Common myeloid progenitor, CD34-positive (primary cell): ENCODE measurements around the gene GOLGA6L1.
"Not testable (repeated sequence)": the region's sequence is repeated elsewhere in the genome, so short reads cannot be mapped to it uniquely, and the experiment has no call there.

ENCODE experiments used
- CTCF ChIA-PET: fragments of 350-600 bp; sonication (Branson Sonifier 250); formaldehyde crosslinking; loops from one replicate; lab custom pipeline; 2021; ENCODE audit warnings: antibody characterized with exemption; lab: Charles Lee
- POLR2A ChIA-PET: fragments of 350-600 bp; sonication (Branson Sonifier 250); formaldehyde crosslinking; loops from one replicate; lab custom pipeline; 2021; ENCODE audit warnings: antibody characterized with exemption; lab: Charles Lee
- DNase-seq, 3 donors: peaks; one replicate each; pipeline versions ENCODE4 v3.0.0 to v3.0.0-alpha.2; 2013
- H3K27ac ChIP-seq, 2 experiments: 1 replicate in 1 of 2; 2 replicates in 1 of 2; pipeline ENCODE4 v1.7.0; 2013; ENCODE audit warnings: inconsistent platforms in 2 of 2, low read length in 2 of 2, mild to moderate bottlenecking in 2 of 2, low read depth in 1 of 2, moderate library complexity in 1 of 2; ENCODE audit not compliant: severe bottlenecking in 2 of 2, insufficient read depth in 1 of 2, poor library complexity in 1 of 2
- H3K27me3 ChIP-seq, 5 experiments: replicated peaks in 2 of 5; 1 replicate in 3 of 5; 2 replicates in 2 of 5; pipeline versions ENCODE4 v1.6.1 to v1.7.0; 2013; ENCODE audit warnings: low read length in 4 of 5, mild to moderate bottlenecking in 2 of 5, moderate library complexity in 2 of 5, inconsistent platforms in 1 of 5; ENCODE audit not compliant: insufficient read depth in 5 of 5, control insufficient read depth in 4 of 5
- H3K36me3 ChIP-seq, 4 experiments: 1 replicate in 2 of 4; 2 replicates in 2 of 4; pipeline versions ENCODE4 v1.6.1 to v1.7.0; 2013; ENCODE audit warnings: low read length in 3 of 4, control low read depth in 1 of 4, mild to moderate bottlenecking in 1 of 4; ENCODE audit not compliant: control insufficient read depth in 4 of 4, insufficient read depth in 4 of 4
- H3K4me1 ChIP-seq, 4 experiments: 1 replicate in 3 of 4; 2 replicates in 1 of 4; pipeline versions ENCODE4 v1.6.1 to v1.7.1; 2013; ENCODE audit warnings: low read length in 3 of 4, mild to moderate bottlenecking in 3 of 4, control low read depth in 1 of 4, inconsistent platforms in 1 of 4, moderate library complexity in 1 of 4; ENCODE audit not compliant: control insufficient read depth in 4 of 4, insufficient read depth in 4 of 4; ENCODE audit errors: control extremely low read depth in 1 of 4
- H3K4me3 ChIP-seq, 7 experiments: 1 replicate in 4 of 7; 2 replicates in 3 of 7; pipeline versions ENCODE4 v1.5.1 to v1.7.0; 2013; ENCODE audit warnings: mild to moderate bottlenecking in 7 of 7, low read length in 6 of 7, moderate library complexity in 6 of 7, inconsistent platforms in 2 of 7, low read depth in 2 of 7, control low read depth in 1 of 7; ENCODE audit not compliant: insufficient read depth in 4 of 7, control insufficient read depth in 1 of 7; ENCODE audit errors: extremely low read depth in 1 of 7
- H3K9me3 ChIP-seq, 5 experiments: 1 replicate in 4 of 5; 2 replicates in 1 of 5; pipeline versions ENCODE4 v1.6.1 to v1.7.1; 2013; ENCODE audit warnings: low read length in 4 of 5, mild to moderate bottlenecking in 2 of 5, inconsistent platforms in 1 of 5, low read depth in 1 of 5, moderate library complexity in 1 of 5; ENCODE audit not compliant: control insufficient read depth in 4 of 5, insufficient read depth in 2 of 5; ENCODE audit errors: control extremely low read depth in 1 of 5
- WGBS: methylation state at CpG from one replicate; pipeline ENCODE4 v1.1.5; 2013; ENCODE audit not compliant: insufficient coverage; 5-methylcytosine and 5-hydroxymethylcytosine counted together

Gene GOLGA6L1

DNA sequence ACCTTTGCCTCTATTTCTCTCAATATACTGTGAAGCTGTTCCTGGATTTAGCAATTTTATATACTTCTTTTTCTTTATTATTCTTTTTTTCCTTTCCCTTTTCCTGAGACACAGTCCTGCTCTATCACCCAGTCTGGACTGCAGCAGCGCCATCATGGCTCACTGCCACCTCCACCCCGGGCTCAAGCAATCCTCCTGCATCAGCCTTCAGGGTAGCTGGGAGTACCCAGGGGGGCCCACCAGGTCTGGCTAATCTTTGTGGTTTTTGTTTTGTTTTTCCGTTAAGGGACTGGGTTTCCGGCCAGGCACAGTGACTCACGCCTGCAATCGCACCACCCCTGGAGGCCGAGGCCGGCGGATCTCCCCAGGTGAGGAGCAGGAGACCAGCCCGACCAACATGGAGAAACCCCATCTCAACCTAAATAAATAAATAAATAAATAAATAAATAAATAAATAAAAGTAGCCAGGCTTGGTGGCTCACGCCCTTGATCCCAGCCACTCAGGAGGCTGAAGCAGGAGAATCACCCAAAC lies 38.1 kb upstream of the GOLGA6L1 start:
- H3K9me3 ChIP-seq, H3K27me3 ChIP-seq, H3K4me3 ChIP-seq, CTCF ChIA-PET, H3K36me3 ChIP-seq, H3K27ac ChIP-seq, POLR2A ChIA-PET, DNase-seq, H3K4me1 ChIP-seq: not testable (repeated sequence)
- no CpG with 5 or more reads among the region's 11 CpGs for WGBS

DNA sequence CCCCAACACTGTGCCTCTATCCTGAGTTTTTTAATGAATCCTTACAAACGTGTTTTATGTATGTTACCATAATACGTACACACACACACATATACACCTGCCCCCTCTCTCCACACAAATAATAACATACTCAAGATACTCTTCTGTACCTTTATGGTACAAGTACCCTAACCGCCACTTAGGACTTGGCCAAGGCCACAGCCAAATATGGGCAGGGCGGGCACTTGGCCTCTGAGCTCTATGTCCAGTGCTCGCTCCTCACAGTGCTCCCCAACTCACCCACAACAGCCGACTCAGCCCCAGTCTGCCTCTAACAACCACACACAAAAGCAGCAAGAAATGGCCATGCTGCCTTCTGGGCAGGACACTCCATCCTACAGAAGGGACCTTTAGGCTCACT lies 3.8 kb downstream of the GOLGA6L1 start:
- H3K27me3 ChIP-seq, CTCF ChIA-PET, DNase-seq, H3K4me1 ChIP-seq, H3K36me3 ChIP-seq, H3K27ac ChIP-seq, H3K9me3 ChIP-seq, H3K4me3 ChIP-seq, POLR2A ChIA-PET: not testable (repeated sequence)
- no CpG with 5 or more reads among the region's 6 CpGs for WGBS

DNA sequence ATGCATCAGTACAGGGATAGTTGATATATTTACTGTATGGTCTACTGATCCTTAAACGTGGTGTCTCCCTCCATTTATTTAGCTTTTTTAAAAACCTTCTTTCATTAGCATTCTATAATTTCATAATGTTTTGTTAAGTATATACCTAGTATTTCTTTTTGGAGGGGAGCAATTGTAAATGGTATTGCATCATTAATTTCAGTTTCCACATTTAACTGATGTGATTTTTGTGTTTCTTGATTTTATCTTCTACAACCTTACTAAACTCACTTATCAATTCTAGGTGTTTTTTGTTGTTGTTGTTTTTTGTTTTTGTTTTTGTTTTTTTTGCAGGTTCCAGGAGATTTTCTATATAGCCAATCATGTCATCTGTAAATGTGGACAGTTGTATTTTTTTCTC lies 18.4 kb downstream of the GOLGA6L1 start:
- no peak overlapping the region for H3K4me3 ChIP-seq
- CTCF ChIA-PET = no interaction called here
- H3K4me1 ChIP-seq = no peaks in the 10 kb centered on the region
- H3K27ac ChIP-seq = no peak overlapping the region
- peaks cover 0 to 2% (median 0%) of the 10 kb centered on the region in 5 experiments for H3K27me3 ChIP-seq
- peaks cover 0 to 1% (median 0%) of the 10 kb centered on the region in 5 experiments for H3K9me3 ChIP-seq
- H3K36me3 ChIP-seq = no peaks in the 10 kb centered on the region
- POLR2A ChIA-PET = no interaction called here
- no peak for DNase-seq
- WGBS = no CpG with 5 or more reads among the region's 1 CpG

DNA sequence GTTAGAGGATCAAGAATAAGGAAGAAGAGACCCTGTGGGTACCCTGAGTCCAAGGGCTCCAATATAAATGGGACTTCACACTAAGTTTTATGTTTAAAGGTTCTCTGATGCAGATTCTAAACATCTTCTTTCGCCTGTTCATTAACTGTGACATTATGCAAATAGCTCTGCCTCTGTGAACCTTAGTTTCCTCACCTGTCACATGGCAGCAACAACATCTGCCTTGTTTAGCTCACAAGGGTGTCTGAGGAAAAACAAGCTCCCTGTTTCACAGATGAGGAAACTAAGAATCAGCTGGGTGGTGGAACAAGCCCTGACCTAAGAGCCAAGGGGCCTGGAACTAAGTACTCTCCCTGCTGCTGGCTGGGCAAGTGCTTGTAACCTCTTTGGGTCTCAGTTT lies 40.8 kb downstream of the GOLGA6L1 start:
- H3K9me3 ChIP-seq = no peaks in the 10 kb centered on the region
- ChIA-PET POLR2A (no interaction called here), CTCF (no interaction called here)
- no peaks in the 10 kb centered on the region for H3K4me1 ChIP-seq
- H3K36me3 ChIP-seq = no peaks in the 10 kb centered on the region
- H3K4me3 ChIP-seq = no peak overlapping the region
- no peak for DNase-seq
- no peak overlapping the region for H3K27ac ChIP-seq
- peaks cover 0 to 3% (median 2%) of the 10 kb centered on the region in 5 experiments for H3K27me3 ChIP-seq
- 100% methylated on average over 1 of the region's 1 CpG for WGBS

DNA sequence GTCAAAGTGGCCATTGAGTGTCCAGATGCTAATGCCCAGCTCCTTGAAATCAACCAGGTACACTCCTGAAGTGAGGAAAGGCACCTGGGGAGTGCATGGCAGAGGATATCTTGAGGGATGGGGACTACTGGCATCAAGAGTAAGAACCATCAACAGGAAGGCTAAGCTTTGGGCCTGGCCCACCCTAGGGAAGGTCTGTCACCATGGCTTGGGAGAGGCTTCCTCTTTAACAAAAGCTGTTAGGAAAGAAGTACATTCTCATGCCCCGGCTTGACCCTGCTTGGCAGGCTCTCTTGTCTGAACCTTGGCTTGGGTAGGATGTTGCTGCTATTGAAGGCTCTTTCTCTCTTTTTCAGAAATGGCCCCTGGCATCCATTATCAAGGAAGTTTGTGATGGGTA lies 53.5 kb downstream of the GOLGA6L1 start:
- H3K4me3 ChIP-seq = no peak overlapping the region
- H3K4me1 ChIP-seq = no peaks in the 10 kb centered on the region
- ChIA-PET POLR2A (no interaction called here), CTCF (no interaction called here)
- WGBS = no CpG with 5 or more reads among the region's 1 CpG
- no peaks in the 10 kb centered on the region for H3K9me3 ChIP-seq
- H3K27ac ChIP-seq = no peak overlapping the region
- H3K36me3 ChIP-seq = no peaks in the 10 kb centered on the region
- DNase-seq = no peak
- peaks cover 0 to 5% (median 0%) of the 10 kb centered on the region in 5 experiments for H3K27me3 ChIP-seq

DNA sequence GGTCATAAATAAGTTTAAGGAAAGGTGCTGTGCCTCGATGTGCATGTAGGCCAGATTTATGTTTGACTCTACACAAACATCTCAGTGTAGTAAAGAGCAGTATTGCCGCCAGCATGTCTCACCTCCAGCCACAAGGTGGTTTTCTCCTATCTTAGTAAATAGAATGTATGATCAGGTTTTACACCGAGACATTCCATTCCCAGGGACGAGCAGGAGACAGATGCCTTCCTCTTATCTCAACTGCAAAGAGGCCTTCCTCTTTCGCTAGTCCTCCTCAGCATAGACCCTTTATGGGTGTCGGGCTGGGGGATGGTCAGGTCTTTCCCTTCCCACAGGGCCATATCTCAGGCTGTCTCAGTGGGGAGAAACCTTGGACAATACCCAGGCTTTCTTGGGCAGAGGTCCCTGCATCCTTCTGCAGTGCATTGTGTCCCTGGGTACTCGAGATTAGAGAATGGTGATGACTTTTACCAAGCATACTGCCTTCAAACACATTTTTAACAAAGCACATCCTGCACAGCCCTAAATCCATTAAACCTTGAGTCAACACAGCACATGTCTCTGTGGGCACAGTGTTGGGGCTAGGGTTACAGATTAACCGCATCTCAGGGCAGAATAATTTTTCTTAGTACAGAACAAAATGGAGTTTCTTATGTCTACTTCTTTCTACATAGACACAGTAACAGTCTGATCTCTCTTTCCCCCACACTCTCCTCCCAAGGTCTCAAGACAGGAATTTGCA lies 54.5 kb downstream of the GOLGA6L1 start:
- H3K36me3 ChIP-seq, H3K27me3 ChIP-seq, H3K9me3 ChIP-seq, CTCF ChIA-PET, H3K27ac ChIP-seq, DNase-seq, POLR2A ChIA-PET, H3K4me3 ChIP-seq, H3K4me1 ChIP-seq: not testable (repeated sequence)
- 100% methylated on average over 2 of the region's 8 CpGs for WGBS

DNA sequence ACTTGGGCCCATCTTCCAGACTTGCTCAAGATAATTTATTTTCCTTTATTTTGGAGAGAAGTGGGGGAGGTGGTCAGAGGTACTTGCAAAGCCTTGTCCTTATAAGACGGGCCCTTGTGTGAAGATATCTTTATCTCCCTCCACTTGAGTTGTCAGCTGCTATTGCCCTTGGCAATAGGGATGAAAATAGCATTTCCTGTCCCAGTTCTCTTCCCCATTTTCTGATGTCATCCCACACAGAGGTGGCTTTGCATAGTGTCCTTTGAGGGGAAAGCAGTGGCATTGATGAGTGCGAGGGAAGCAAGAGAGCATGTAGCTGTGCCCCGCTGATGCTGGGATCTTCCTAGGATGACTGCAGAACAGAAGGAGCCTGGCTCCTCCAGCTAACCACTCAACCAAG lies 55.4 kb downstream of the GOLGA6L1 start:
- H3K9me3 ChIP-seq = no peaks in the 10 kb centered on the region
- no peaks in the 10 kb centered on the region for H3K4me1 ChIP-seq
- POLR2A ChIA-PET = no interaction called here
- H3K27ac ChIP-seq = no peak overlapping the region
- H3K27me3 ChIP-seq = no peaks in the 10 kb centered on the region
- CTCF ChIA-PET = no interaction called here
- H3K4me3 ChIP-seq = no peak overlapping the region
- no peaks in the 10 kb centered on the region for H3K36me3 ChIP-seq
- no peak for DNase-seq
- 100% methylated on average over 1 of the region's 3 CpGs for WGBS
